GM12878 (cell line): ENCODE results near the gene BEST4. TPM values are rescaled to one million over a fixed set of nuclear protein-coding genes. Genes with fewer than 3 reads are reported as not detected.

Source experiments
- ATAC-seq: fragments of 200-7000 bp; cut with Tn5 transposase; 3 replicates; pipeline ENCODE4 v1.9.1; 2020; ENCODE audit warnings: mild to moderate bottlenecking, moderate library complexity
- BruUV-seq: library from RNA; stranded (reverse); fragments of 400-500 nt; replicated peaks from 2 replicates; lab custom pipeline; 2021; lab: Mats Ljungman, UMichigan
- CTCF ChIA-PET: fragments of 300-600 bp; sonication (Branson Sonifier 250); formaldehyde crosslinking; extraction: SDS; loops from one replicate; lab custom pipeline; 2021; ENCODE audit warnings: inconsistent platforms; lab: Yijun Ruan, JAX
- POLR2A ChIA-PET: fragments of 350-600 bp; formaldehyde crosslinking; extraction: SDS; loops from one replicate; lab custom pipeline; 2021; ENCODE audit warnings: inconsistent platforms; lab: Charles Lee
- RAD21 ChIA-PET: fragments of 300-600 bp; sonication (Branson Sonifier 250); formaldehyde crosslinking; loops from one replicate; lab custom pipeline; 2023; ENCODE audit warnings: antibody characterized with exemption; ENCODE audit not compliant: unreplicated experiment; lab: Charles Lee
- SMC1A ChIA-PET: fragments of 300-600 bp; sonication (Branson Sonifier 250); formaldehyde crosslinking; loops from one replicate; lab custom pipeline; 2023; ENCODE audit not compliant: unreplicated experiment, uncharacterized antibody; lab: Charles Lee
- DNase-seq: peaks from one replicate; pipeline ENCODE4 v3.0.0-alpha.2; 2011; ENCODE audit warnings: low read depth, low spot score
- FAIRE-seq: peaks from 3 replicates; lab custom pipeline; 2011; peaks lifted over from hg19 to GRCh38; lab: Jason Lieb, UNC
- H2AFZ ChIP-seq: 2 replicates; pipeline ENCODE4 v1.6.0; 2011; ENCODE audit warnings: low read depth, low read length, control low read depth; ENCODE audit not compliant: control insufficient read depth
- H3K27ac ChIP-seq: 2 replicates; pipeline ENCODE4 v1.5.1; 2011; ENCODE audit warnings: control low read depth; ENCODE audit not compliant: control insufficient read depth, insufficient read depth
- H3K27me3 ChIP-seq, 2 experiments: replicated peaks in 1 of 2; 2 replicates each; pipeline versions ENCODE4 v1.6.0 to v1.6.1; 2011; ENCODE audit warnings: low read length in 1 of 2; ENCODE audit not compliant: control insufficient read depth in 2 of 2, insufficient read depth in 2 of 2
- H3K36me3 ChIP-seq, 2 experiments: 2 replicates each; pipeline ENCODE4 v1.5.1; 2011; ENCODE audit warnings: low read length in 1 of 2; ENCODE audit not compliant: control insufficient read depth in 2 of 2, insufficient read depth in 2 of 2
- H3K4me1 ChIP-seq: 2 replicates; pipeline ENCODE4 v1.6.1; 2011; ENCODE audit warnings: mild to moderate bottlenecking, low read length, moderate library complexity, mixed read lengths; ENCODE audit not compliant: control insufficient read depth, insufficient read depth
- H3K4me2 ChIP-seq: 2 replicates; pipeline ENCODE4 v1.6.0; 2011; ENCODE audit warnings: control low read depth; ENCODE audit not compliant: control insufficient read depth, insufficient read depth
- H3K4me3 ChIP-seq: fragments of 200-600 bp; sonication (generic); 2 replicates; pipeline ENCODE4 v1.5.1; 2016
- H3K79me2 ChIP-seq: 2 replicates; pipeline ENCODE4 v1.6.0; 2011; ENCODE audit warnings: low read length; ENCODE audit not compliant: control insufficient read depth, insufficient read depth
- H3K9ac ChIP-seq: 2 replicates; pipeline ENCODE4 v1.8.0; 2011; ENCODE audit warnings: low read length, control low read depth, mixed read lengths; ENCODE audit not compliant: control insufficient read depth, insufficient read depth
- H3K9me3 ChIP-seq: replicated peaks from 3 replicates; pipeline ENCODE4 v1.5.1; 2011; ENCODE audit warnings: mild to moderate bottlenecking, low read length; ENCODE audit not compliant: control insufficient read depth, insufficient read depth
- H4K20me1 ChIP-seq: 2 replicates; pipeline ENCODE4 v1.6.0; 2011; ENCODE audit not compliant: control insufficient read depth, insufficient read depth
- ATF7 ChIP-seq: fragments of 450-650 bp; IDR thresholded peaks from 2 replicates; pipeline ENCODE4 v1.6.1; 2016; ENCODE audit warnings: low read depth, mild to moderate bottlenecking
- CHD1 ChIP-seq: IDR thresholded peaks from 2 replicates; pipeline ENCODE4 v1.6.1; 2012; ENCODE audit warnings: low read depth, low read length, improper control_type of control experiment
- CTCF ChIP-seq, 3 experiments: IDR thresholded peaks in 2 of 3; conservative IDR thresholded peaks in 1 of 3; 2 replicates each; pipeline ENCODE4 v1.5.1; 2011; ENCODE audit warnings: low read depth in 3 of 3, low read length in 3 of 3, mild to moderate bottlenecking in 3 of 3, control low read depth in 2 of 3, moderate library complexity in 2 of 3, inconsistent platforms in 1 of 3, mixed read lengths in 1 of 3; ENCODE audit not compliant: control insufficient read depth in 2 of 3, insufficient read depth in 1 of 3; ENCODE audit errors: extremely low read depth in 1 of 3
- MYB ChIP-seq: fragments of 150-350 bp; IDR thresholded peaks from 2 replicates; pipeline ENCODE4 v1.6.1; 2014; ENCODE audit warnings: mild to moderate bottlenecking, low read depth, low read length, borderline replicate concordance
- MYC ChIP-seq: IDR thresholded peaks from 2 replicates; pipeline ENCODE4 v1.6.1; 2011; ENCODE audit warnings: mild to moderate bottlenecking, low read length, moderate library complexity, inconsistent platforms; ENCODE audit not compliant: insufficient read depth, insufficient replicate concordance, insufficient read length, severe bottlenecking
- NBN ChIP-seq: fragments of 450-650 bp; IDR thresholded peaks from 2 replicates; pipeline ENCODE4 v1.6.1; 2016
- PKNOX1 ChIP-seq: fragments of 450-650 bp; IDR thresholded peaks from 2 replicates; pipeline ENCODE4 v1.6.1; 2016; ENCODE audit warnings: mild to moderate bottlenecking
- RAD21 ChIP-seq: IDR thresholded peaks from 2 replicates; pipeline ENCODE4 v1.6.1; 2011; ENCODE audit warnings: mild to moderate bottlenecking, low read depth, low read length, moderate library complexity; ENCODE audit not compliant: insufficient read depth
- SMC3 ChIP-seq: IDR thresholded peaks from 2 replicates; pipeline ENCODE4 v1.6.1; 2011; ENCODE audit warnings: low read length, improper control_type of control experiment, borderline replicate concordance
- STAT1 ChIP-seq: fragments of 450-650 bp; conservative IDR thresholded peaks from 2 replicates; pipeline ENCODE4 v1.6.1; 2014; ENCODE audit warnings: antibody characterized with exemption, mild to moderate bottlenecking
- YY1 ChIP-seq: IDR thresholded peaks from 2 replicates; pipeline ENCODE4 v1.6.1; 2011; ENCODE audit warnings: low read depth, mild to moderate bottlenecking, low read length
- ZNF687 ChIP-seq: fragments of 450-650 bp; IDR thresholded peaks from 2 replicates; pipeline ENCODE4 v1.6.1; 2017; ENCODE audit warnings: mild to moderate bottlenecking, moderate library complexity
- ZZZ3 ChIP-seq: IDR thresholded peaks from 2 replicates; pipeline ENCODE4 v1.6.1; 2011; ENCODE audit warnings: low read depth; ENCODE audit not compliant: control insufficient read depth, insufficient read length
- WGBS: methylation state at CpG from one replicate; pipeline ENCODE4 v1.1.6; 2016; ENCODE audit warnings: low lambda C conversion rate; ENCODE audit not compliant: insufficient replicate concordance, insufficient coverage; ENCODE audit errors: missing lambda C conversion rate; 5-methylcytosine and 5-hydroxymethylcytosine counted together
- in situ Hi-C: fragments of 300-500 bp; cut with MboI; formaldehyde crosslinking; loops from 9 replicates; pipeline ENCODE4 v1.14.3; 2018; ENCODE audit warnings: mixed read lengths
- intact Hi-C: fragments of 100-400 bp; cut with micrococcal nuclease; formaldehyde crosslinking; loops from one replicate; pipeline ENCODE4 v1.14.2; 2022; ENCODE audit not compliant: unreplicated experiment
- polyA plus RNA-seq, 11 experiments: library from polyadenylated mRNA; depleted of rRNA in 4 of 11; unstranded in 6 of 11; stranded (reverse) in 5 of 11; fragments of >200 nt; fragmentation: Nextera tagmentation in 4 of 11; fragmentation: Illumina TruSeq in 1 of 11; extraction: Ambion mirVana in 4 of 11; extraction: Trizol in 1 of 11; gene quantifications; 1 replicate in 1 of 11; 2 replicates in 10 of 11; pipeline versions ENCODE4 v1.2.1 to v1.2.3, GENCODE V29; 2011 to 2016; ENCODE audit warnings: inconsistent platforms in 2 of 11, missing spikeins in 2 of 11, low read depth in 1 of 11
- total RNA-seq, 4 experiments: library from RNA; depleted of rRNA in 3 of 4; stranded (reverse); fragments of >200 nt in 3 of 4; fragmentation: Illumina TruSeq in 1 of 4; extraction: Trizol in 1 of 4; gene quantifications; 2 replicates each; pipeline versions ENCODE4 v1.2.1 to v1.2.3, GENCODE V29; 2013 to 2021

BEST4 gene
- total and polyA plus RNA-seq, 10 of the 15 experiments (the other 5 are each of a cell fraction or from before 2014, with no cell fraction given), result 0.06 to 1.3 (median 0.42) TPM

- Histone ChIP-seq H3K4me2 (no peak overlapping the region), H3K79me2 (no peaks in the 10 kb centered on the region), H3K27me3 (no peaks in the 10 kb centered on the region), H3K36me3 (no peaks in the 10 kb centered on the region), H3K9me3 (no peaks in the 10 kb centered on the region), H4K20me1 (no peaks in the 10 kb centered on the region), H3K4me3 (no peak overlapping the region)
- intact Hi-C loops, result loop anchor here (1.0 to 10.0 kb wide), 5 partner anchors 43 to 465 kb away; partner anchors contain the start of genes EIF2B3 and HECTD3
- peak; percentile 98 for ATAC-seq
- CTCF ChIA-PET, result interaction anchor here (0.6 to 3.5 kb wide), 32 partner anchors 9 to 665 kb away, joined by 3 to 24 read pairs (median 4); partner anchors contain the start of genes EIF2B3, HECTD3, MMACHC and PLK3
- TF ChIP-seq NBN (0 out of 2 replicates have a peak, but pooled peaks have one; percentile 37), RAD21 (peak; percentile 73), STAT1 (0 out of 2 replicates have a peak, but pooled peaks have one; percentile 21), PKNOX1 (peak; percentile 67), SMC3 (peak; percentile 70; the same call in 1 of the 2 replicates), ATF7 (0 out of 2 replicates have a peak, but pooled peaks have one; percentile 16), MYC (no peak), MYB (no peak), CHD1 (no peak), ZZZ3 (no peak), ZNF687 (no peak), CTCF (IDR thresholded peaks at IDR 0.05 in 2 of 3, conservative IDR thresholded peaks at IDR 0.05 in 1 of 3; ENCODE audit: control insufficient read depth in 2 of 3, extremely low read depth in 1 of 3, insufficient read depth in 1 of 3, low read depth in 3 of 3, low read length in 3 of 3) (peak; percentile 84 to 96 (median 91)), YY1 (peak; percentile 61; the same call in 1 of the 2 replicates)
- TF ChIP-seq, all 136 proteins: peak for 8
- 66% methylated on average over 23 of the region's 23 CpGs for WGBS
- RAD21 ChIA-PET, result interaction anchor here (0.6 to 2.8 kb wide), 11 partner anchors 10 to 656 kb away, joined by 3 to 19 read pairs (median 5); partner anchors contain the start of genes HECTD3, PLK3, RNU5D-1 and UROD
- BruUV-seq, result no TSS peak
- peak; percentile 55 for DNase-seq
- in situ Hi-C loops, result no loop called here
- no peak overlapping the region for H3K27ac ChIP-seq
- peak overlapping the region; percentile 89 for H2AFZ ChIP-seq
- SMC1A ChIA-PET, result interaction anchor here (0.6 to 2.8 kb wide), 10 partner anchors 13 to 466 kb away, joined by 3 to 13 read pairs (median 3); partner anchors contain the start of genes HECTD3, PLK3, RNU5D-1 and UROD
- no peak overlapping the region for H3K9ac ChIP-seq
- peak; percentile 98 for FAIRE-seq
- POLR2A ChIA-PET, result interaction anchor here (0.7 to 1.4 kb wide), 4 partner anchors 27 to 176 kb away, joined by 3 to 5 read pairs (median 3); partner anchors contain the start of genes BTBD19, PLK3, RNU5D-1 and UROD
- no peaks in the 10 kb centered on the region for H3K4me1 ChIP-seq
Observed at GRCh38 chr1:44835738-44836675, 48.0 kb upstream of the BEST4 start.
